NCI-H2227 (cell line): ENCODE results near the gene FKBP1A.

Source experiments
- DNase-seq: peaks from one replicate; lab custom pipeline; 2025; ENCODE audit not compliant: unreplicated experiment; lab: John Stamatoyannopoulos, UW

FKBP1A gene

DNA sequence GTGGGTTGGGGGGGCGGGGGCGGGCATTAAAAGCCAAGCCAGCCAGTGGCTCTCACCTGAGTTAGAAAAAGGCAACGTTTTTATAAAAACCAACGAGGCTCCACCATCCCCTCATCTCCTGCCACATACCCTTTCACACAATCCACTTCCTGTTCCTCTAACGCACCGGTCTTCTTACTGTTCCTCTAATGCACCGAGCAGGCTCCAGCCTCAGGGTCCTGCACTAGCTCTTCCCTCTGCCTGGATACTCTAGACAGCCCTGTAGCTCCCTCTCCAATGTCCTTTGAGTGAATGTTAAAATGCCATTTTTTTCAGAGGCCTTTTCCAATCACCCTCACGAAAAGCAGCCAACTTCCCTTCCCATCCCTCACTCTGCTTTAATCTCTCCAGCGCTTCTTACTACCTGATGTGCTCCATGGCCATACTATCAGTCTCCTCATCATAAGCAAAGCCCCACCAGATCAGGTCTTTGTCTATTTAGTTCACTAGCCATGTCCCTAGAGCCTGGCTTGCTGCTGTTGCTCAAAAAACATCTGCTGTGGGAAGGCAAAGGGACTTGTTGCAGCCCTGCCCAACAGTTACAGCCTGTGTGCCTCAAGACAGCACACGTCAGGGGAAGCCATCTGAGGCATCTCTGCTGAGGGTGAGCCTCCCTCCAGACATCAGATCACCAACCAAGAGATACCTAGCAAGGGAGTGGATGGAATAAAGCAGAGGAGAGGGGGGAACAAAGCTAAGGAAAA, 3.9 kb downstream of the FKBP1A start:
- DNase-seq = no peak

DNA sequence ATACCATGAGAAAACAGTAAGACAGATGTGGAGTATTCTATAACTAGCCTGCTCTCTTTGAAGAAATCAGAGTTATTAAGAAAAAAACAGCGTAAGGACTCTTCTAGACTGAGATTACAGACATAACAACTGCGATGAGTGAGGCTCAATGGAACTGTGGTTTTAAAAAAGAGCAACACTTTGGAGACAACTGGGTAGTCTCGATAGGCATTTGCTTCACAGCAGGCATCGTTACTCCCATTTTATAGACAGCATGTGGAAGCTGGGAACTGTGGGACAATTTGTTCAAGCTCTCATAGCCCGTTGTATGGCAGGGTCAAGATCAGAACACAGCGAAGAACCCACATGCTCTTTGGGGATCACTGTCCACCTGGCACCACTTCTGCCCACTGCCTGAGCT, 4.6 kb downstream of the FKBP1A start:
- no peak for DNase-seq

DNA sequence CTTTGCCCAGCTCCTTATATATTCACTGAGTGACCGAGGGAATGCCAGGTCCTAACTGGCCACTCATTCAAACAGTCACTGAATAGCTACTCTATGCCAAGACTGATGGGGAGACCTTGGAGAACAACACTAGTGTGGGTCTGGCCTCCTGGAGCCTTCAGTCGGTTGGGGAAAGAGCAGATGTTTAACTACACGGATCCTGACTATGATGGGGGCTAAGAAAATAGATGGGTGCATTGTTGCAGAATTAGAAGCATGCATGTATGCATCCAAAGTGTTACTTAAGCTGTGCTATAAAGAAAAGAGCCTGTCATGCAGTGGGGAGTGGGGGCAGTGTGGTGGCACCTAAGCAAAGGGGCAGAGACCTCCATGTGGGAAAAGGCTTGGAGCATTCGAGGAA, 6.5 kb downstream of the FKBP1A start:
- DNase-seq = no peak

DNA sequence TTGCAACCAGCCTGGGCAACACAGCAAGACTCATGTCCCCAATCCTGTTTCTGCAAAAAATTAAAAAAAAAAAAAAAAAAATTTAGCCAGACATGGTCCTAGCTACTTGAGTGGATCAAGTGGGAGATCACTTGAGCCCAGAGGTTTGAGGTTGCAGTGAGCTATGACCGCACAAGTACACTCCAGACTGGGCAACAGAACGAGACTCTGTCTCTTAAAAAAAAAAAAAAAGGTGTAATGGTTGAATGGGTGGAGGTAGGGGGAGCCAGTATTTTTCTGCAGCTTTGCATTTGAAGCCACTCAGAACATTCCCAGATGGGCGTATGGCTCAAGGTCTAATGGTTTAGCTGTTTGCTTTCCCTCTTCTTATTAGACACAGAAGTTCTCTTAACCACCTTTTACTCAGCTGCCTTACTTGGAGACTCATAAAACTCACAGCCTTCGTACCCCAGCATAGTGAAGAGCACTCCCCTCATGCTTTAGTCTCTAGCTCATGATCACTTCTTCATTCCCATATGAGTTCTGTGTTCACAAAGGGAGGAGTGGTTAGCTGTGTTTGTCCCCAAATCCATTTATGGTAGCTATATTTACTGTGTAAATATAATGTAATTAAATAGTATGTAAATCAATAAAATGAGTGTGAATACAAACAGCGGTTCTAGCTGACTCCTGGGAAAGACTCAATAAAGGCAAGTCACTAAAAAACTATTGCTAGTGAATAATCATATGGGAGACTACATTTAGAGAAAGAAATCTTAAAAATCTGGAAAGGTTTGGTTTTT, 9.0 kb downstream of the FKBP1A start:
- no peak for DNase-seq

DNA sequence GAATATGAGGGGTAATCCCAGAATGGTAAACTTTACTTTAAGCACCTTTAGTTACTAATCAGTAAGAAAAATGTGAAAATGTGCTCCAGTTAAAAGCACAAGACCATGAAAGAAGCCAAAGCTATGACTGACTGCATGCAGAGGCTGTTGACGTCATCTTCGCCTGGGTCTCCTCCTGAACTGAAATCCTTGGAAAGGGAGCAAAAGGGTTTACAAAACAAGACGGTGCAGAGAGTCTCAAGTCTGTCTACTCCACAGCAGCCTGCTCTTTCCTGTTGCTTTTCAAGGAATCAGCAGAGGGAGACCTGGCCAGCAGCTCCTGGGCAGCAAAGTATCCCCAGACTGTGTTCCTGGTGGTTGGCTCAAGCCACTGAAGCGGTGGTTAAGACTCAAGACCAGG, 10.2 kb downstream of the FKBP1A start:
- DNase-seq = no peak

DNA sequence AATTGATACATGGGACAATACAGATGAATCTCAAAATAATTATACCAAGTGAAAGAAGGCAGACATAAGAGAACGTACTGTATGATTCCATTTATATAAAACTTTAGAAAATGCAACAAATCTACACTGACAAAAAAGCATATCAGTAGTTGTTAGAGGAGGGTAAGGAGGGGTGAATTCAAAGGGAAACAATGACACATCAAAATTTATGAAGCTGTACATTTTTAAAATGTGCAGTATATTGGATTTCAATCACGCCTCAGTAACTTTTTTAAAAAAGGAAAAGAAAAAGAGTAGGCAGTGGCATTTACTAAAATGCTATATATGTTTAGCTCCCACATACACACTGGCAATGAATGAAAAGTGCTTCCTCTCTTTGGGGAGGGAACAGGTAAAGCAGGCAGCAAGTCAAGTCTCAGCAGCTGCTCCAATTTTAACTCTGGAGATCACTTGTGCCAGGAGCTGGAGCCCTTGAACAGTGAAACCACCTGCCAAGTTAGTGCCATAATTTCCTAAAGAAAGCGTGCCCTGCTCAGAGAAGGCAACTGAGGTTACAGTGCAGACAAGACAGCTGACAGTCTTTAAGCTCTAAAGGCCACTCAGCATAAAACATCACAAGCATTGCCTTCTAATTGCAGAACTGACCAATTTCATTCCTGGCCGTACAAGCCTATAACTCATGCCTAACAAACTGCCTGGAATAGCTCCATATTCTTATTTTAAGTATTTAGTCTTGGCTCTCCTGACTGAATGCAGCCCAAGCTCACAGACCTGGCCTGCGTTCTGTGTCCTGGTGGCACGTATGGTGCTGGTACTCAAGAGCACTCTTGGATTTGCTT, 10.9 kb downstream of the FKBP1A start:
- DNase-seq = no peak

DNA sequence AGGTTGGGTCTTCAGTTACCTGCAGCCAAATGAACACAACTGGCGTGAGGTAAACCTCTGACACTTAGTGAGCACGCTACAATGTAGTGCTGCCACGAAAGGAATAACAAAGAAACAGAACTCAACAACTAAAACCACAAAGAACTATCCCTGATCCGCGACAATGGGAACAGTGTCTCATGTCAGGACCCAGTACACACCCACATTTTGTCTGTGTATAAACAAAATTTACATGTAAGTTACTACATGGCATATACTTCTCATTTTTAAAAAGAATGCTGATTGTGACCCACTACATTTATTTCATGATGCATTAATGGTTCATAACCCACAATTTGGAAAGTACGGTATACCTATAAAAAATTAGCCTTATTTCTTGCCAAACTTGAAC, 14.1 kb downstream of the FKBP1A start:
- DNase-seq = no peak

DNA sequence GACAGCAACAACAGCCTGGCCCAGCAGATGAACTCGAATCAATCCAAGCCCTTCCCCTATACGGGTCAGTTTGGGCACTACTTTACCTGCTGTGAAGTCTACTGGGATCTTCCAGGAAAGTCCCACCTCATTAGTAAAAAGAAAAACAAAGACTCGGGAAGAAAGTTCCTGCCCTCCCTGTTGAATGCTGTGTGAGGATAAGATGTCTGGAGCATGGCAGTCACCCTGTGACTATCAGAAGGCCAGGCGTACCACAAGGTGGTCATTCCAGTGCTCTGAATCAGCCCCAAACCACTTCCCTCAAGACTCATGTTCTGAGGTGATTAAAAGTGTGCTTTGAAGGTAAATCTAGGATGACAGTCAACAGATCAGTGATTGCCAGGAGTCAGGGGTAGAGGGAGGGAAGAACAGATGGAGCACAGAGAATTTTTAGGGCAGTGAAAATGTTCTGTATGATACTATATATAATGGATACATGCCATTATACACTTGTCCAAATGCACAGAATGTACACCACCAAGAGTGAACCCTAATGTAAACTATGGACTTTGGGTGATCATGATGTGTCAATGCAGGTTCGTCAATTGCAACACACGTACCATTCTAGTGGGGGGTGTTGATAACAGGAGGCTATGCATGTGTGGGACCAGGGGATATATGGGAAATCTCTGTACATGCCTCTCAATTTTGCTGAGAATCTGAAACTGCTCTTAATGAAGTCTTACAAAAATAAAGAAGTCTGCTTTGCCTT, 14.7 kb downstream of the FKBP1A start:
- DNase-seq = no peak

DNA sequence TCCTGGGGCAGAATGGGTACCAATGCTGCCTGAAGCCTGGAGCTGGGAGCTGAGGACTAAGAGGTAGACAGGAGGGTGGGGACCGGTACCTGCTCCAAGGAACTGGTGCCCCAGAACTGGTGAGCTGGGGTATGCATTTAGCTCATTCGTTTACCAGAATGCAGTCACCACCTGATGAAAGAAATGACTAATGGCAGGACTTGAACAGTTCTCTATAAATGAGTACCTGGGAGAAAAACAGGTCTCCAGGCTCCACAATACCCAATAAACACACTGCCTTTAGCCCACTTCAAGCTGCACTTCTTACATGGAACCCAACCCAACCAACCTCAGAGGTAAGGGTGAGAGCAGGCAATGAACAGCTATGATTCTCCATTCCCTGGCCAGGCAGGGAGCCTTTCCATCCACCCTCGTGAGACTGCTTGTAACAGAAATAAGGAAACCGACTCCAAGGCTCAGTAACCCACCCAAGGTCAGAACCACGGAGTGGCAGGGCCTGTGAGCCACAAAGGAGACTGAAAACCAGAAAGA, 15.4 kb downstream of the FKBP1A start:
- DNase-seq = no peak

DNA sequence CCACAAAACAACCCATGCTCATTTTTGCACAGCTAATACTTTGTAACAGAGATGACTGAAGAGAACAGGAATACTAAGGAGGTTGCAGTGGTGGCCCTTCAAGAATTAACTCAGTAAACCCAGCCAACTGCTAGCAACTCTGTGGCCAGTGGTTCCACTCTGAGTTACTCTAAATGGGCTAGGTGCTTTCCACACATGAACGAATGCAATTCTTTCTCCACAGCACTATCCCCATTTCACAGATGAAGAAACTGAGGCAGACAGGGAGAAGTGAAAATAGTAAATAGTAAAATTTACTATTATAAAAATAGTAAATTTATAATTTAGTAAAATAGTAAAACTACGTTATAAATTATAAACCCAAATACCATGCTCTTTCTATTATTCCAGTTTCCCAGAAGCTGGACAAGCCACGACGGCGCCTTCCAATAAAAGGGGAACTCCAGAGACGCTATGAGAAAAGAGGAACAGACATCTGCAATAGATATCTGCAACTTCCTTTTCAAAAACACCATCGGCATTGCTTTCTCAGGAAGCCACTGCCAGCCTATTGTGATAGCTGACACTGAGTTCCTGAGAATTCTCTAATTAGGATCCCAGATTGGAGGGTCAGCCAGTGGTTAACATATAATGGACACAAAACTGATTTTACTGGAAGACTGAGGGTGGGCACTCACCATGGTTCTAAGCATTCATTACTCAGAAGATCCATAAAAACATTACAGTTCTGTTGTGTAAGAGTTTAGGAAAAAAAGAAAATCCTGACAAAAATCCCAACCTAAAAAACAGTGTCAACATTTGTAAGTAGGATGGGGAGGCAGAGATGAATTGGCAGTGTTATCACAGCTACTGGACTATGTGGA, 16.2 kb downstream of the FKBP1A start:
- DNase-seq = no peak

DNA sequence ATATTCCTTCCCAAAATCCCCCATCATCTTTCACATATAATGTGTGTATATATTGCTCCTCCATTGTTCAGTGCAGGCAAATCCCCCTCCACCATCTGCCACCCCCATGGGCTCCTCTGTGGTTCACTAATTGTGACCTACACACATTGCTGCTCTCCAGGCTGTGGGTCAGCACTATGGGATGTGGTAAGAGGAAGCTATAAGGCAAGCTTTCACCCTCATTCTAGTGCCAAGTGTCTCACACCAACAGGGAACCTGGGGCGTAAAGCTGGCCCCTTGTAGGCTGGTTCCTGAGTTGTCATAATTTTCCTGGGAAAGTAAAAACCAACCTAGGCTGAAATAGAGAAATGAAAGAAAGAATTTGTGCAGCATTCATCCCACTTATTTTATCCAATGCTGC, 16.8 kb downstream of the FKBP1A start:
- no peak for DNase-seq

DNA sequence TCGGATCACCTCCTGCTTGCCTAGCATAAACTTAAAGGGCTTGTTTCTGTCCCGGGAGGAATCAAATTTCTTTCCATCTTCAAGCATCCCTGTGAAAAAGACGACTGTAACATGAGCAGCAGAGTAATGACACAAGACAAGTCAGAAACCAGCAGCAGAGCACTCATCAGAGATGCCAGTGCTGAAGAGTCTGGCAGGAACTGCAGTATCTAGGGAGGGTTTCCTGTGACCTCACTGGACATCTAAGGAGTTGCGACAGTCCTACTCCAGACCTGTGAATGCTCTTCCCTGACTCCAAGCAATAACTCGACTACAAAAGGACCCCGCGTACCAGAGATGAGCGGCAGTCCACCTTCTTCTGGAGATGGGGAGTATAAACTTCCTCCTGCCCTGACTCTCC, 17.3 kb downstream of the FKBP1A start:
- no peak for DNase-seq

DNA sequence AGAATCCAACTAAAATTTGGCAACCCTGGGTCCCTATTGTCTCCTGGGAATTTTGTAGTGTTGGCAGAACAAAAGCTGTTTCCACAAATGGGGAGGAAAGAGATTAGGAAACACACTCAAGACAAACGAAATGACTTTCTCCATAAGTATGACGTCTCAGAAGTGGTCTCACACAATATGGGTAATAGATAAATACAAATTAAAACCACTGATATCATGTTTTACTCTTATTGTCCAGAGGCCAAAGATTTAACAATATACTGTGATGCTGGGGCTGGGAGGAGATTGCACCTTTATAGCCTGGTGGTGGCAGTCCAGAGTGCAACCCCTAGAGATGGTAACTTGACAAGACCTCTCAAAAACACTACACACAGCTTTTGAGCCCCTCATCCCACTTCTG, 18.6 kb downstream of the FKBP1A start:
- no peak for DNase-seq

DNA sequence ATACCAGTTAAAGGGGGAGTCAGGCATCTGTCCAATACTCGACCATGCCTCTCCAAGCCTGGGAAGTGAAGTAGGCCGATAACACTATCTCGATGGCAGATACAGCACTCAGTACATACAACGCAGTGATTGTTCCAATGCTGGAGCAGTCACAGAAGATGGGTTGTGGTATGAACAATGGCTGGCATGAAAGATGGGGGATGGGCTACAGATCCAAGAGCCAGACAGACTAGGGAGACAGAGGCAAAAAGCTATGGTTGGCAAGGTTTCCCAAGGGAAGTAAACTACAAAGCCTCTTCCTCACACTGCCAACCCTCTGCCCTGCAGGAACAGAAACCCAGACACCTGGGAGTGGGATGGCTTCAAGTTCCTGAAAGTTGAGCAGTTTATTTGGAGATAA, 19.2 kb downstream of the FKBP1A start:
- DNase-seq = no peak

DNA sequence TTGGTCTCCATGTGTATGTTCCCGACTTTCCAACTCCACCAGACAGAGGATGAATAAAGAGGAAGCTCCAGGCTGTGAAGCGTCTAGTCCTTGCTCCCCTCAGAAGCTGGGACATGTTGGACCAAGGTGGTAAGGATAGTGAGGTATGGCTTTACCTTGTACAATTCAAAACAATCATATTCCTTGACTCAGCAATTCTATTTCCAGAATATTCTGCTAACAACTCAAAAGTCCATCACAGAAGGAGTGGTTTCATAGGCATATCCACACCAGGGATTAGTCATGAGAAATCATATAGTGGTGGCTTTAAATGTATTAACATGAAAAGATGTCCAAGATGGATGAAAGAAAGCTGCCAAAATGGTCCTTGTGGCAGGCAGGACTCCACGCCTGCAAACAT, 19.8 kb downstream of the FKBP1A start:
- DNase-seq = no peak

DNA sequence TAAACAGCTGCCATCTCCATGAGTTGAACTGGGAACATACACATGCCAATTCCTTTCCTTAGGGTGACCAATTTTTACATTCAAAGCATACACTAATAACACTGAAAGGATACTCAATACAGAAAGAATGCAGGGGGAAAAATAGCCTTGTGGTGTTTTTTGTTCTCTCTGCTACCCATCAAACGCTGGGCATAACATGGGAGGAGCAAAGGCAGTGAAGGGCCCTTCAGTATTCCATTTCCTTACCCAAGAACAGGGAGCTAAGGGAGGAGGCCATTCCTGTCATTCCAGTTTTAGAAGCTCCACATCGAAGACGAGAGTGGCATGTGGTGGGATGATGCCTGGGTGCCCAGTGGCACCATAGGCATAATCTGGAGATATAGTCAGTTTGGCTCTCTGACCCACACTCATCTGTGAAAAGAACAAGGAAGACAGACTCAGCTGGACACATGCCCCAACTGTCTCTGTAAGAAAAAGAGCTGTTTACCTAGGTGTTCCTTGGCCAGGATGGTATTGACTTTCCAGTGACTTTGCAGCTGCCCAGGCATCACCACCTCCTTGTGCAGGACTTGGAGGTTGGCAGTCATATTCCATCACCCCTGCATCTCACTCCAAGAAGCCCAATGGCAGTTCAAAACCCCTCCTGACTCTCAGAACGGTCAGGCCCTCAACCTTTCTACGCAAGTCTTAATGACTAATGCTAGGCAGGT, 20.9 kb downstream of the FKBP1A start:
- no peak for DNase-seq

DNA sequence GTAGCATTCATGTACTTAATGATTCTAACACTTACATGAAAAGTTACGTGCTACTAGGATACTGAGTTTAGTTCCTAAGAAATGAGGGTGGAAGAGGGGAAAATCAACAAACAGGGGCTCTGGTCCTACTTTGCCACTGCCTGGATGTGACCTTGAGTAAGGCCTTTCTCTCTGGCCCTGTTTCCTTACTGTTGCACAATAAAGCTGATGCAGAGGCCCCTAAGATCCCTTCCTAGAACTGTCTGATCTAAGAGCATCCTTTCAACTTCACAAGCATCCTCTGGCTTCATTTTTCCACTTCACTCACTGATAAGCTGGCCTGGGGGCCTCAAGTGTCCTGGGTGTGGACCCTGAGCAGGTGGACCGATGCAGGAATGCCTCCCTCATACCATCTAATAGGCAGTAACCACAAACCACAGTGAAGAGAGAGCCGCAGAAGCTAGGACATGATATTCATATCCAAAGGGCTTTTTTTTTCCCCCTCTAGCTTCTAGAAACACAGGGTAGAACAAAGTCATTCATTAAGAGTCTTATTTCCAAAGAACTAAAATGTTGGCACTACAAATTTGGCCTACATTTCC, 21.6 kb downstream of the FKBP1A start:
- no peak for DNase-seq

DNA sequence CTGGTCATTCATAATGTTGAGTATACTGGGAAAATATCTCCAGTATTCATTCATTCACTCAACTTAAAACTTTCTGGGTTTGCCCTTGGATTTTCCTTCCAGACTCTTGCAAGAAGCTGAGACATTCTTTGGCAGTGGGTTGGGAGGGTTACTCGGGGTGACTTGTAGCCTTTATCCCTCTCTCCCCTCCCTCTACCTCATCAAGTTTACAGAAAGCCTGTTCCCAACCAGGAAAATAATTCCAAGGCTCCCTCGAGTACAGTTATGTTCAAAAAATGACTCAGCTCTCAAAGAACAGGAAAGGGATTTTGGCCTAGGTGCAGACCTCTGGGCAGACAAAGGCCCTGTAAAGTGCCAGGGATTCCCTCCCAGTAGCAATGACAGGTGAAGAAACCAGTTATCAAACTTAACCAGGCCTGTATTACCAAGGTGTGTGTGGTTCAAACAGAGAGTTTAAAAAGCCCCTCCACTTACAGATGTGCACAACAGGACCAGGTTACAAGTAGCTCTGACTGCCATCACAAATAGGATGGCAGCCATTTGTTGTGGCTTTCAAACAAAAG, 22.2 kb downstream of the FKBP1A start:
- DNase-seq = no peak

DNA sequence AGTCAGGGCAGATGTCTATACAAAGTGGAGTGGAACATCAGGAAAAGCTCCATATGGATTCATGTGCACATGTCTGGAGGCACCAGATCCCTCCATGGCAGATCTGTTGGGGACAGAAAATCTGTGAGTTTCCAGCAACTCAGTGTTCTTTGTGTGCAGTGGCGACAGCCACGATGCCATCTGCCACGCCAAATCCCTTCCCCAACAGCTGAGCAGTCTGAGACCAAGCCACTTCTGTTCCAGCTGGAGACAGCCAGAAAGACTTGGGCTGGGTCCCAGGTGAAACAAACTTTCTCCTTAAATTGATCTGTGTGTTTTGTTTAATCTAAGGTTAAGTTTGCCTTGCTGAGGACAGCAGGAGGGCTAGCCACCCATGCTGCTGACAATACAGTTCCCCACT, 22.9 kb downstream of the FKBP1A start:
- DNase-seq = no peak
